ENCODE data around the gene CCNA1. TPM values are rescaled to one million over a fixed set of nuclear protein-coding genes. Genes with fewer than 3 reads are reported as not detected.
A peak's percentile ranks its signal among the peaks of the same experiment; 100 is the strongest.

CCNA1 gene
- total RNA-seq = 0.52 TPM

- no peaks in the 10 kb centered on the region for H3K9me3 ChIP-seq (ENCODE audit: control insufficient read depth in 3 of 3, low read length in 3 of 3)
- peaks cover 14 to 25% (median 20%) of the 10 kb centered on the region in 3 donors for H3K4me1 ChIP-seq (ENCODE audit: control insufficient read depth in 3 of 3, insufficient read depth in 3 of 3, low read length in 3 of 3)
- H3K27me3 ChIP-seq (ENCODE audit: control insufficient read depth in 3 of 3, insufficient read depth in 3 of 3, low read length in 3 of 3) = peaks cover 31 to 33% (median 32%) of the 10 kb centered on the region in 3 donors
- H3K4me3 ChIP-seq (ENCODE audit: low read length in 3 of 3) = peak within 1 kb of the TSS; percentile 23 to 52 (median 51)
- no peaks in the 10 kb centered on the region for H3K36me3 ChIP-seq (ENCODE audit: control insufficient read depth in 3 of 3, insufficient read depth in 3 of 3, low read length in 3 of 3)
- no peak within 1 kb of the TSS for H3K27ac ChIP-seq (ENCODE audit: low read depth, low read length)
- peak within 1 kb of the TSS in 1 of 3 donors; percentile 16 for H3K9ac ChIP-seq (ENCODE audit: low read depth in 1 of 3, low read length in 3 of 3)
These were observed at the start of gene CCNA1 for GRCh38 chr13:36432106-36432544. Gene CCNA1 (plus strand): TSS chr13:36432495. CDS start chr13:36433057, 562 bp downstream.

GRCh38 chr13:36385489-36385888 lies 46.8 kb upstream of the CCNA1 start:
- Histone ChIP-seq H3K4me3 (ENCODE audit: low read length in 3 of 3) (no peak overlapping the region), H3K9me3 (ENCODE audit: control insufficient read depth in 3 of 3, low read length in 3 of 3) (no peaks in the 10 kb centered on the region), H3K27me3 (ENCODE audit: control insufficient read depth in 3 of 3, insufficient read depth in 3 of 3, low read length in 3 of 3) (peaks cover 0 to 4% (median 0%) of the 10 kb centered on the region in 3 donors), H3K9ac (ENCODE audit: low read depth in 1 of 3, low read length in 3 of 3) (no peak overlapping the region), H3K27ac (ENCODE audit: low read depth, low read length) (no peak overlapping the region), H3K4me1 (ENCODE audit: control insufficient read depth in 3 of 3, insufficient read depth in 3 of 3, low read length in 3 of 3) (no peaks in the 10 kb centered on the region), H3K36me3 (ENCODE audit: control insufficient read depth in 3 of 3, insufficient read depth in 3 of 3, low read length in 3 of 3) (no peaks in the 10 kb centered on the region)

GRCh38 chr13:36395280-36395679 lies 37.0 kb upstream of the CCNA1 start:
- H3K9me3 ChIP-seq (ENCODE audit: control insufficient read depth in 3 of 3, low read length in 3 of 3) = no peaks in the 10 kb centered on the region

GRCh38 chr13:36405151-36405550 lies 27.1 kb upstream of the CCNA1 start:
- Histone ChIP-seq H3K36me3 (ENCODE audit: control insufficient read depth in 3 of 3, insufficient read depth in 3 of 3, low read length in 3 of 3) (no peaks in the 10 kb centered on the region), H3K9ac (ENCODE audit: low read depth in 1 of 3, low read length in 3 of 3) (no peak overlapping the region), H3K27me3 (ENCODE audit: control insufficient read depth in 3 of 3, insufficient read depth in 3 of 3, low read length in 3 of 3) (no peaks in the 10 kb centered on the region), H3K4me3 (ENCODE audit: low read length in 3 of 3) (no peak overlapping the region), H3K4me1 (ENCODE audit: control insufficient read depth in 3 of 3, insufficient read depth in 3 of 3, low read length in 3 of 3) (no peaks in the 10 kb centered on the region), H3K9me3 (ENCODE audit: control insufficient read depth in 3 of 3, low read length in 3 of 3) (no peaks in the 10 kb centered on the region), H3K27ac (ENCODE audit: low read depth, low read length) (no peak overlapping the region)

More at GRCh38 chr13:36395280-36395679, 37.0 kb upstream of the CCNA1 start:
- no peaks in the 10 kb centered on the region for H3K4me1 ChIP-seq (ENCODE audit: control insufficient read depth in 3 of 3, insufficient read depth in 3 of 3, low read length in 3 of 3)
- H3K27ac ChIP-seq (ENCODE audit: low read depth, low read length) = no peak overlapping the region
- no peaks in the 10 kb centered on the region for H3K27me3 ChIP-seq (ENCODE audit: control insufficient read depth in 3 of 3, insufficient read depth in 3 of 3, low read length in 3 of 3)
- no peak overlapping the region for H3K9ac ChIP-seq (ENCODE audit: low read depth in 1 of 3, low read length in 3 of 3)
- H3K36me3 ChIP-seq (ENCODE audit: control insufficient read depth in 3 of 3, insufficient read depth in 3 of 3, low read length in 3 of 3) = no peaks in the 10 kb centered on the region
- no peak overlapping the region for H3K4me3 ChIP-seq (ENCODE audit: low read length in 3 of 3)

GRCh38 chr13:36412736-36413135 lies 19.6 kb upstream of the CCNA1 start:
- Histone ChIP-seq H3K27ac (ENCODE audit: low read depth, low read length) (no peak overlapping the region), H3K36me3 (ENCODE audit: control insufficient read depth in 3 of 3, insufficient read depth in 3 of 3, low read length in 3 of 3) (no peaks in the 10 kb centered on the region), H3K9ac (ENCODE audit: low read depth in 1 of 3, low read length in 3 of 3) (no peak overlapping the region), H3K27me3 (ENCODE audit: control insufficient read depth in 3 of 3, insufficient read depth in 3 of 3, low read length in 3 of 3) (no peaks in the 10 kb centered on the region), H3K4me3 (ENCODE audit: low read length in 3 of 3) (no peak overlapping the region), H3K9me3 (ENCODE audit: control insufficient read depth in 3 of 3, low read length in 3 of 3) (no peaks in the 10 kb centered on the region), H3K4me1 (ENCODE audit: control insufficient read depth in 3 of 3, insufficient read depth in 3 of 3, low read length in 3 of 3) (no peaks in the 10 kb centered on the region)

- H3K9ac ChIP-seq (ENCODE audit: low read depth in 1 of 3, low read length in 3 of 3) = no peak overlapping the region
- H3K27me3 ChIP-seq (ENCODE audit: control insufficient read depth in 3 of 3, insufficient read depth in 3 of 3, low read length in 3 of 3) = no peaks in the 10 kb centered on the region
- no peak overlapping the region for H3K4me3 ChIP-seq (ENCODE audit: low read length in 3 of 3)
- no peaks in the 10 kb centered on the region for H3K36me3 ChIP-seq (ENCODE audit: control insufficient read depth in 3 of 3, insufficient read depth in 3 of 3, low read length in 3 of 3)
- no peaks in the 10 kb centered on the region for H3K4me1 ChIP-seq (ENCODE audit: control insufficient read depth in 3 of 3, insufficient read depth in 3 of 3, low read length in 3 of 3)
- H3K9me3 ChIP-seq (ENCODE audit: control insufficient read depth in 3 of 3, low read length in 3 of 3) = no peaks in the 10 kb centered on the region
- no peak overlapping the region for H3K27ac ChIP-seq (ENCODE audit: low read depth, low read length)
These were observed 19.1 kb upstream of the CCNA1 start for GRCh38 chr13:36413161-36413560.

GRCh38 chr13:36414461-36414860 lies 17.8 kb upstream of the CCNA1 start:
- H3K9me3 ChIP-seq (ENCODE audit: control insufficient read depth in 3 of 3, low read length in 3 of 3) = no peaks in the 10 kb centered on the region
- no peaks in the 10 kb centered on the region for H3K36me3 ChIP-seq (ENCODE audit: control insufficient read depth in 3 of 3, insufficient read depth in 3 of 3, low read length in 3 of 3)
- H3K4me1 ChIP-seq (ENCODE audit: control insufficient read depth in 3 of 3, insufficient read depth in 3 of 3, low read length in 3 of 3) = no peaks in the 10 kb centered on the region
- no peak overlapping the region for H3K4me3 ChIP-seq (ENCODE audit: low read length in 3 of 3)
- H3K9ac ChIP-seq (ENCODE audit: low read depth in 1 of 3, low read length in 3 of 3) = no peak overlapping the region
- H3K27ac ChIP-seq (ENCODE audit: low read depth, low read length) = no peak overlapping the region
- no peaks in the 10 kb centered on the region for H3K27me3 ChIP-seq (ENCODE audit: control insufficient read depth in 3 of 3, insufficient read depth in 3 of 3, low read length in 3 of 3)

GRCh38 chr13:36417331-36417730 lies 15.0 kb upstream of the CCNA1 start:
- no peak overlapping the region for H3K27ac ChIP-seq (ENCODE audit: low read depth, low read length)
- no peak overlapping the region for H3K4me3 ChIP-seq (ENCODE audit: low read length in 3 of 3)
- no peaks in the 10 kb centered on the region for H3K9me3 ChIP-seq (ENCODE audit: control insufficient read depth in 3 of 3, low read length in 3 of 3)
- no peak overlapping the region for H3K9ac ChIP-seq (ENCODE audit: low read depth in 1 of 3, low read length in 3 of 3)
- no peaks in the 10 kb centered on the region for H3K27me3 ChIP-seq (ENCODE audit: control insufficient read depth in 3 of 3, insufficient read depth in 3 of 3, low read length in 3 of 3)
- no peaks in the 10 kb centered on the region for H3K4me1 ChIP-seq (ENCODE audit: control insufficient read depth in 3 of 3, insufficient read depth in 3 of 3, low read length in 3 of 3)
- H3K36me3 ChIP-seq (ENCODE audit: control insufficient read depth in 3 of 3, insufficient read depth in 3 of 3, low read length in 3 of 3) = no peaks in the 10 kb centered on the region

- no peak overlapping the region for H3K27ac ChIP-seq (ENCODE audit: low read depth, low read length)
- no peaks in the 10 kb centered on the region for H3K27me3 ChIP-seq (ENCODE audit: control insufficient read depth in 3 of 3, insufficient read depth in 3 of 3, low read length in 3 of 3)
- H3K9me3 ChIP-seq (ENCODE audit: control insufficient read depth in 3 of 3, low read length in 3 of 3) = no peaks in the 10 kb centered on the region
- H3K4me1 ChIP-seq (ENCODE audit: control insufficient read depth in 3 of 3, insufficient read depth in 3 of 3, low read length in 3 of 3) = no peaks in the 10 kb centered on the region
- no peaks in the 10 kb centered on the region for H3K36me3 ChIP-seq (ENCODE audit: control insufficient read depth in 3 of 3, insufficient read depth in 3 of 3, low read length in 3 of 3)
- no peak overlapping the region for H3K4me3 ChIP-seq (ENCODE audit: low read length in 3 of 3)
- no peak overlapping the region for H3K9ac ChIP-seq (ENCODE audit: low read depth in 1 of 3, low read length in 3 of 3)
These were observed 14.1 kb upstream of the CCNA1 start for GRCh38 chr13:36418022-36418805.

- H3K27me3 ChIP-seq (ENCODE audit: control insufficient read depth in 3 of 3, insufficient read depth in 3 of 3, low read length in 3 of 3) = no peaks in the 10 kb centered on the region
- no peak overlapping the region for H3K27ac ChIP-seq (ENCODE audit: low read depth, low read length)
- H3K9me3 ChIP-seq (ENCODE audit: control insufficient read depth in 3 of 3, low read length in 3 of 3) = peaks cover 0 to 4% (median 0%) of the 10 kb centered on the region in 3 donors
- no peak overlapping the region for H3K4me3 ChIP-seq (ENCODE audit: low read length in 3 of 3)
- H3K9ac ChIP-seq (ENCODE audit: low read depth in 1 of 3, low read length in 3 of 3) = no peak overlapping the region
- no peaks in the 10 kb centered on the region for H3K4me1 ChIP-seq (ENCODE audit: control insufficient read depth in 3 of 3, insufficient read depth in 3 of 3, low read length in 3 of 3)
- no peaks in the 10 kb centered on the region for H3K36me3 ChIP-seq (ENCODE audit: control insufficient read depth in 3 of 3, insufficient read depth in 3 of 3, low read length in 3 of 3)
These were observed 11.8 kb upstream of the CCNA1 start for GRCh38 chr13:36420437-36420891.
